ENCODE results near the gene EGFLAM.
A peak's percentile ranks its signal among the peaks of the same experiment; 100 is the strongest.

EGFLAM gene

GRCh38 chr5:38258319-38259061 lies at the start of gene EGFLAM:
Gene EGFLAM, plus strand, starts transcription at chr5:38258559. Its CDS starts 196 bp downstream, at chr5:38258755.
- ATAC-seq (peak; percentile 54), DNase-seq (peak; percentile 5)
- no peak within 1 kb of the TSS for H3K4me3 Mint-ChIP-seq
- H3K36me3 Mint-ChIP-seq (ENCODE audit: low read depth), result no peaks in the 10 kb centered on the region
- peaks cover 3% of the 10 kb centered on the region for H3K4me1 Mint-ChIP-seq
- H3K9me3 Mint-ChIP-seq, result peaks cover 5% of the 10 kb centered on the region
- peaks cover 58% of the 10 kb centered on the region for H3K27me3 Mint-ChIP-seq
- H3K27ac Mint-ChIP-seq, result no peak within 1 kb of the TSS

GRCh38 chr5:38208782-38209378 lies 49.5 kb upstream of the EGFLAM start:
- Mint-ChIP-seq H3K36me3 (ENCODE audit: low read depth) (no peaks in the 10 kb centered on the region), H3K27me3 (peaks cover 11% of the 10 kb centered on the region), H3K9me3 (no peaks in the 10 kb centered on the region), H3K4me3 (no peak overlapping the region), H3K4me1 (no peaks in the 10 kb centered on the region), H3K27ac (no peak overlapping the region)
- ATAC-seq (no peak), DNase-seq (no peak)

- Mint-ChIP-seq H3K36me3 (ENCODE audit: low read depth) (no peaks in the 10 kb centered on the region), H3K27ac (no peak overlapping the region), H3K4me3 (no peak overlapping the region), H3K9me3 (no peaks in the 10 kb centered on the region), H3K4me1 (no peaks in the 10 kb centered on the region), H3K27me3 (peaks cover 11% of the 10 kb centered on the region)
- ATAC-seq (no peak), DNase-seq (no peak)
These were observed 47.5 kb upstream of the EGFLAM start for GRCh38 chr5:38210676-38211353.

- H3K27me3 Mint-ChIP-seq, result peaks cover 11% of the 10 kb centered on the region
- H3K27ac Mint-ChIP-seq, result no peak overlapping the region
- H3K4me3 Mint-ChIP-seq, result no peak overlapping the region
- ATAC-seq (no peak), DNase-seq (no peak)
- no peaks in the 10 kb centered on the region for H3K36me3 Mint-ChIP-seq (ENCODE audit: low read depth)
- no peaks in the 10 kb centered on the region for H3K4me1 Mint-ChIP-seq
- no peaks in the 10 kb centered on the region for H3K9me3 Mint-ChIP-seq
These were observed 47.0 kb upstream of the EGFLAM start for GRCh38 chr5:38211354-38211710.

- ATAC-seq (no peak), DNase-seq (no peak)
- H3K4me1 Mint-ChIP-seq, result no peaks in the 10 kb centered on the region
- H3K27me3 Mint-ChIP-seq, result peaks cover 6% of the 10 kb centered on the region
- H3K9me3 Mint-ChIP-seq, result no peaks in the 10 kb centered on the region
- no peak overlapping the region for H3K4me3 Mint-ChIP-seq
- H3K36me3 Mint-ChIP-seq (ENCODE audit: low read depth), result no peaks in the 10 kb centered on the region
- H3K27ac Mint-ChIP-seq, result no peak overlapping the region
These were observed 46.1 kb upstream of the EGFLAM start for GRCh38 chr5:38212307-38212706.

- Mint-ChIP-seq H3K36me3 (ENCODE audit: low read depth) (no peaks in the 10 kb centered on the region), H3K9me3 (peaks cover 1% of the 10 kb centered on the region), H3K4me3 (no peak overlapping the region), H3K4me1 (no peaks in the 10 kb centered on the region), H3K27ac (no peak overlapping the region), H3K27me3 (no peaks in the 10 kb centered on the region)
- DNase-seq, result no peak
- ATAC-seq, result no peak
These were observed 32.3 kb upstream of the EGFLAM start for GRCh38 chr5:38226091-38226490.

- peaks cover under 1% of the 10 kb centered on the region for H3K9me3 Mint-ChIP-seq
- DNase-seq, result no peak
- H3K4me3 Mint-ChIP-seq, result no peak overlapping the region
- H3K27ac Mint-ChIP-seq, result no peak overlapping the region
- no peak for ATAC-seq
- H3K27me3 Mint-ChIP-seq, result no peaks in the 10 kb centered on the region
- no peaks in the 10 kb centered on the region for H3K4me1 Mint-ChIP-seq
- H3K36me3 Mint-ChIP-seq (ENCODE audit: low read depth), result no peaks in the 10 kb centered on the region
These were observed 29.4 kb upstream of the EGFLAM start for GRCh38 chr5:38228914-38229313.

- no peaks in the 10 kb centered on the region for H3K36me3 Mint-ChIP-seq (ENCODE audit: low read depth)
- H3K4me1 Mint-ChIP-seq, result no peaks in the 10 kb centered on the region
- ATAC-seq (no peak), DNase-seq (no peak)
- H3K27ac Mint-ChIP-seq, result no peak overlapping the region
- no peak overlapping the region for H3K4me3 Mint-ChIP-seq
- peaks cover 8% of the 10 kb centered on the region for H3K9me3 Mint-ChIP-seq
- H3K27me3 Mint-ChIP-seq, result no peaks in the 10 kb centered on the region
These were observed 23.6 kb upstream of the EGFLAM start for GRCh38 chr5:38234737-38235136.

- ATAC-seq (no peak), DNase-seq (no peak)
- Mint-ChIP-seq H3K9me3 (peaks cover 8% of the 10 kb centered on the region), H3K27ac (no peak overlapping the region), H3K4me3 (no peak overlapping the region), H3K27me3 (peaks cover 4% of the 10 kb centered on the region), H3K4me1 (no peaks in the 10 kb centered on the region), H3K36me3 (ENCODE audit: low read depth) (no peaks in the 10 kb centered on the region)
These were observed 20.7 kb upstream of the EGFLAM start for GRCh38 chr5:38237681-38238080.

GRCh38 chr5:38240212-38240611 lies 18.1 kb upstream of the EGFLAM start:
- H3K4me1 Mint-ChIP-seq, result no peaks in the 10 kb centered on the region
- DNase-seq (no peak), ATAC-seq (no peak)
- no peaks in the 10 kb centered on the region for H3K36me3 Mint-ChIP-seq (ENCODE audit: low read depth)
- H3K27ac Mint-ChIP-seq, result no peak overlapping the region
- no peaks in the 10 kb centered on the region for H3K9me3 Mint-ChIP-seq
- H3K27me3 Mint-ChIP-seq, result peaks cover 9% of the 10 kb centered on the region
- no peak overlapping the region for H3K4me3 Mint-ChIP-seq

- H3K27ac Mint-ChIP-seq, result no peak overlapping the region
- H3K4me1 Mint-ChIP-seq, result no peaks in the 10 kb centered on the region
- H3K9me3 Mint-ChIP-seq, result no peaks in the 10 kb centered on the region
- no peak for ATAC-seq
- no peaks in the 10 kb centered on the region for H3K36me3 Mint-ChIP-seq (ENCODE audit: low read depth)
- no peak overlapping the region for H3K4me3 Mint-ChIP-seq
- no peak for DNase-seq
- H3K27me3 Mint-ChIP-seq, result peaks cover 9% of the 10 kb centered on the region
These were observed 16.7 kb upstream of the EGFLAM start for GRCh38 chr5:38241655-38242054.

- Mint-ChIP-seq H3K27ac (no peak overlapping the region), H3K27me3 (peaks cover 15% of the 10 kb centered on the region)
- no peak for DNase-seq
These were observed 13.1 kb upstream of the EGFLAM start for GRCh38 chr5:38245307-38245706.

GRCh38 chr5:38249301-38249700 lies 9.1 kb upstream of the EGFLAM start:
- H3K4me3 Mint-ChIP-seq, result no peak overlapping the region
- peaks cover 14% of the 10 kb centered on the region for H3K9me3 Mint-ChIP-seq
- H3K27me3 Mint-ChIP-seq, result peaks cover 16% of the 10 kb centered on the region
- no peaks in the 10 kb centered on the region for H3K4me1 Mint-ChIP-seq
- DNase-seq, result no peak
- no peaks in the 10 kb centered on the region for H3K36me3 Mint-ChIP-seq (ENCODE audit: low read depth)
- ATAC-seq, result no peak
- no peak overlapping the region for H3K27ac Mint-ChIP-seq

More at GRCh38 chr5:38245307-38245706, 13.1 kb upstream of the EGFLAM start:
- H3K36me3 Mint-ChIP-seq (ENCODE audit: low read depth), result no peaks in the 10 kb centered on the region
- no peak overlapping the region for H3K4me3 Mint-ChIP-seq
- peaks cover 3% of the 10 kb centered on the region for H3K9me3 Mint-ChIP-seq
- no peaks in the 10 kb centered on the region for H3K4me1 Mint-ChIP-seq
- ATAC-seq, result no peak

- Mint-ChIP-seq H3K9me3 (peaks cover 14% of the 10 kb centered on the region), H3K4me3 (no peak overlapping the region), H3K4me1 (no peaks in the 10 kb centered on the region), H3K36me3 (ENCODE audit: low read depth) (no peaks in the 10 kb centered on the region), H3K27ac (no peak overlapping the region), H3K27me3 (peaks cover 16% of the 10 kb centered on the region)
- DNase-seq (no peak), ATAC-seq (no peak)
These were observed 8.5 kb upstream of the EGFLAM start for GRCh38 chr5:38249812-38250211.

GRCh38 chr5:38250763-38251448 lies 7.5 kb upstream of the EGFLAM start:
- H3K27me3 Mint-ChIP-seq, result peaks cover 21% of the 10 kb centered on the region
- H3K27ac Mint-ChIP-seq, result no peak overlapping the region
- H3K4me3 Mint-ChIP-seq, result no peak overlapping the region
- ATAC-seq (no peak), DNase-seq (no peak)
- H3K36me3 Mint-ChIP-seq (ENCODE audit: low read depth), result no peaks in the 10 kb centered on the region
- peaks cover 14% of the 10 kb centered on the region for H3K9me3 Mint-ChIP-seq
- H3K4me1 Mint-ChIP-seq, result no peaks in the 10 kb centered on the region
